Muscle layer of colon (tissue), 2 donors: ENCODE results near the gene NEK1.

Experiments used
- H3K27ac ChIP-seq: one replicate; pipeline ENCODE4 v1.7.0; 2013; ENCODE audit warnings: low read depth, mild to moderate bottlenecking, low read length, moderate library complexity
- H3K27me3 ChIP-seq, 2 donors: one replicate each; pipeline ENCODE4 v1.7.0; 2013; ENCODE audit warnings: low read length in 2 of 2, mild to moderate bottlenecking in 2 of 2; ENCODE audit not compliant: insufficient read depth in 2 of 2, control insufficient read depth in 1 of 2
- H3K36me3 ChIP-seq: one replicate; pipeline ENCODE4 v1.7.0; 2013; ENCODE audit warnings: mild to moderate bottlenecking, low read length; ENCODE audit not compliant: insufficient read depth
- H3K4me1 ChIP-seq: one replicate; pipeline ENCODE4 v1.7.0; 2013; ENCODE audit warnings: mild to moderate bottlenecking, low read length; ENCODE audit not compliant: insufficient read depth
- H3K4me3 ChIP-seq, 2 donors: one replicate each; pipeline ENCODE4 v1.7.0; 2013; ENCODE audit warnings: low read length in 2 of 2, low read depth in 1 of 2, mild to moderate bottlenecking in 1 of 2, moderate library complexity in 1 of 2
- H3K9ac ChIP-seq: one replicate; pipeline ENCODE4 v1.7.0; 2013; ENCODE audit warnings: low read length
- H3K9me3 ChIP-seq: one replicate; pipeline ENCODE4 v1.7.0; 2013; ENCODE audit warnings: mild to moderate bottlenecking, low read length
- donor health status: abdominal sarcoma.
- donor health status: Adenocarcinoma of cecum.

The NEK1 gene

GRCh38 chr4:169649545-169650226 is 37.3 kb upstream of the NEK1 start:
- H3K4me1 ChIP-seq = peaks cover 8% of the 10 kb centered on the region
- no peaks in the 10 kb centered on the region for H3K36me3 ChIP-seq
- no peaks in the 10 kb centered on the region for H3K9me3 ChIP-seq
- no peak overlapping the region for H3K27ac ChIP-seq
- H3K4me3 ChIP-seq = no peak overlapping the region
- H3K27me3 ChIP-seq = no peaks in the 10 kb centered on the region
- no peak overlapping the region for H3K9ac ChIP-seq

DNA sequence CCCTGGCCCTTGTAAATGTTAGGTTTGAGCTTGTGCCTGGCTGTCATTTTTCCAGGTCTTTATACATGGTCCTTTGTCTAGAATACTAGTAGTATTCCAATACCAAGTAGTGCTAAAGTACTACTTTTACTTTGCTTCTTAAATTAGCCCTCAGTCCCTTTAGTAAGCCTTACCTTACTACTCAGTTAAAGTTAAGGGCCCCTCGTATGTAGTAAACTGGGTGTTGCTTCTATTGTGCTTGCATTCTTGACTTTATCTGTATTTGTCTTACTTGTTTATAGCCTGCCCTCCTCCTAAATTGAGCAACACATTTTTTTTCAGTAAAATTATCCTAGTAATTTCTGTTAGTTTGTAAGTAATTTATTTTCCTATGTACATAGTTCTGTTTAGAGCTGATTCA is 33.2 kb upstream of the NEK1 start:
- Histone ChIP-seq H3K9ac (no peak overlapping the region), H3K27ac (no peak overlapping the region), H3K4me1 (peaks cover 8% of the 10 kb centered on the region), H3K27me3 (no peaks in the 10 kb centered on the region), H3K36me3 (no peaks in the 10 kb centered on the region), H3K9me3 (no peaks in the 10 kb centered on the region), H3K4me3 (no peak overlapping the region)

DNA sequence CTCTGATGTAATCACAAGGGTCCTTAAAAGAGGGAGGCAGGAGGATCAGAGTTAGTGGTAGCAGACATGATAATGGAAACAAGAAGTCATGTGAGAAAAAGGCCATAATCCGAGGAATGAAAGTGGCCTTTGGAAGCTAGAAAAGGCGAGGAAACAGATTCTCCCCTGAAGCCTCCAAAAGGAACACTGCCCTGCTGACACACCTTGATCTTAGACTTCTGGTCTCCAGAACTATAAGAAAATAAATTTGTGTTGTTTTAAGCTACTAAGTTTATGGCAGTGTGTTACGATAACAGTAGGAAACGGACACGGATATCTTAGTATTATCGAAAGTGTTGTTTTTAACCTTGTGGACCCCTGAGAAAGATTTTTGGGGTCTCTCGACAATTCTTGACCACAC is 32.4 kb upstream of the NEK1 start:
- Histone ChIP-seq H3K27ac (no peak overlapping the region), H3K36me3 (no peaks in the 10 kb centered on the region), H3K27me3 (no peaks in the 10 kb centered on the region), H3K4me3 (no peak overlapping the region), H3K4me1 (peaks cover 3% of the 10 kb centered on the region), H3K9ac (no peak overlapping the region), H3K9me3 (no peaks in the 10 kb centered on the region)

GRCh38 chr4:169640261-169640870 is 28.0 kb upstream of the NEK1 start:
- Histone ChIP-seq H3K4me3 (no peak overlapping the region), H3K9ac (no peak overlapping the region), H3K27ac (no peak overlapping the region), H3K36me3 (peaks cover 15% of the 10 kb centered on the region), H3K9me3 (no peaks in the 10 kb centered on the region), H3K27me3 (no peaks in the 10 kb centered on the region), H3K4me1 (no peaks in the 10 kb centered on the region)

- Histone ChIP-seq H3K9ac (no peak overlapping the region), H3K27me3 (no peaks in the 10 kb centered on the region), H3K36me3 (peaks cover 15% of the 10 kb centered on the region), H3K27ac (no peak overlapping the region), H3K4me3 (no peak overlapping the region), H3K4me1 (no peaks in the 10 kb centered on the region), H3K9me3 (no peaks in the 10 kb centered on the region)
Measured at GRCh38 chr4:169634975-169635374, 22.6 kb upstream of the NEK1 start.

GRCh38 chr4:169632896-169633295 is 20.5 kb upstream of the NEK1 start:
- Histone ChIP-seq H3K27ac (no peak overlapping the region), H3K9me3 (no peaks in the 10 kb centered on the region), H3K4me3 (no peak overlapping the region), H3K9ac (no peak overlapping the region), H3K36me3 (peaks cover 10% of the 10 kb centered on the region), H3K4me1 (no peaks in the 10 kb centered on the region), H3K27me3 (no peaks in the 10 kb centered on the region)

DNA sequence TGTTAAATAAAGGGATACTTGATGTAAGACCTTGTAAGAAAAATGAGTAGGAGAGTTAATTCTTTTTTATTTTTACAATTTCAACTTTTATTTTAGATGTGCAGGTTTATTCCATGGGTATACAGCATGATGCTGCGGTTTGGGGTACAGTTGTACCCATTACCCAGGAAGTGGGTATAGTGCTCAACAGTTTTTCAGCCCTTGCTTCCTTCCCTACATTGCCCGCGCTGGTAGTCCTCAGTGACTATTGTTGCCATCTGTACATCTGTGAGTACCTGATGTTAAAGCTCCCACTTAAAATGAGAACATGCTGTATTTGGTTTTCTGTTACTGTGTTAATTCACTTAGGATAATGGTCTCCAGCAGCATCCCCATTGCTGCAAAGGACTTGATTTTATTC is 17.7 kb upstream of the NEK1 start:
- H3K9me3 ChIP-seq = no peaks in the 10 kb centered on the region
- H3K4me1 ChIP-seq = no peaks in the 10 kb centered on the region
- no peak overlapping the region for H3K4me3 ChIP-seq

DNA sequence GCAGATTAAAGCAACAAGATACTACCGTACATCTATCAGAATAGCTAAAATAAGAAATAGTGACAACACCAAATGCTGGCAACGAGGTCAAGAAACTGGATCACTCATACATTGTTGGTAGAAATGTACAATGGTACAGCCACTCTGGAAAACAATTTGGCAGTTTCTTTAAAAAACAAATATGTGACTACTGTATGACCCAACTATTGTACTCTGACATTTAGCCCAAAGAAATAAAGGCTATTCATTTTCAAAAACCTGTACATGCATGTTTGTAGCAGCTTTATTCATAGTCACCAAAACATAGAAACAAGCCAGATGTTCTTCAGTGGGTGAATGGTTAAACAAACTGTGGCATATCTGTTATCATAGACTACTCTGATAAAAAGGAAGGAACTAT is 16.2 kb upstream of the NEK1 start:
- Histone ChIP-seq H3K27ac (no peak overlapping the region), H3K27me3 (no peaks in the 10 kb centered on the region), H3K9me3 (no peaks in the 10 kb centered on the region), H3K9ac (no peak overlapping the region), H3K4me1 (no peaks in the 10 kb centered on the region), H3K4me3 (no peak overlapping the region), H3K36me3 (no peaks in the 10 kb centered on the region)

More for the DNA sequence above, 17.7 kb upstream of the NEK1 start:
- no peak overlapping the region for H3K27ac ChIP-seq
- no peak overlapping the region for H3K9ac ChIP-seq
- H3K27me3 ChIP-seq = no peaks in the 10 kb centered on the region
- no peaks in the 10 kb centered on the region for H3K36me3 ChIP-seq

DNA sequence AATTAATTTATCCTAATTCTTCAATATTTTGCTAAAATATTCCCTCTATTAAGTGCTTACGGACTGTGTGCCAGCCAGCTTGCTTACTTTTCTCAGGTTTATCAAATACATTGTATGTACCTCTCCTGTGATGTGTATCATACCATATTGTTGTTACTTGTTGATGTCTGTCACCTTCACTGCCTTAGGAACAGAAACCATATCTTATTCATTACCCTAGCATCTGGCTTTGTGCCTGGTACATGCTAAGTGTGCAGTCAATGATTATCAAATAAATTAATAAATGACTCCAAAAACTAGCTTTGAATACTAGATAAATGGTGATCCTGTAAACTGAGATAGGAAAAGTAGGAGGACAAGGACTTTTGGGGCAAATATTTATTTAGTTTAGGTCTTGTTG is 14.9 kb upstream of the NEK1 start:
- Histone ChIP-seq H3K27me3 (no peaks in the 10 kb centered on the region), H3K27ac (no peak overlapping the region), H3K9ac (no peak overlapping the region), H3K4me1 (peaks cover under 1% of the 10 kb centered on the region), H3K36me3 (no peaks in the 10 kb centered on the region), H3K9me3 (no peaks in the 10 kb centered on the region), H3K4me3 (no peak overlapping the region)

GRCh38 chr4:169626331-169627282 is 14.2 kb upstream of the NEK1 start:
- Histone ChIP-seq H3K4me3 (no peak overlapping the region), H3K9ac (no peak overlapping the region), H3K27me3 (no peaks in the 10 kb centered on the region), H3K27ac (no peak overlapping the region), H3K9me3 (no peaks in the 10 kb centered on the region), H3K36me3 (no peaks in the 10 kb centered on the region), H3K4me1 (peaks cover 6% of the 10 kb centered on the region)

GRCh38 chr4:169625886-169626285 is 13.5 kb upstream of the NEK1 start:
- H3K9me3 ChIP-seq = no peaks in the 10 kb centered on the region
- H3K9ac ChIP-seq = no peak overlapping the region
- H3K36me3 ChIP-seq = no peaks in the 10 kb centered on the region

More at GRCh38 chr4:169625886-169626285, 13.5 kb upstream of the NEK1 start:
- Histone ChIP-seq H3K4me1 (peaks cover 6% of the 10 kb centered on the region), H3K4me3 (no peak overlapping the region), H3K27me3 (no peaks in the 10 kb centered on the region), H3K27ac (no peak overlapping the region)
